Kidney epithelial cell (primary cell): ENCODE measurements around the gene SMAD3. TPM values are rescaled to one million over a fixed set of nuclear protein-coding genes. Genes with fewer than 3 reads are reported as not detected.

ENCODE experiments used
- DNase-seq: peaks from one replicate; pipeline ENCODE4 v3.0.0-alpha.2; 2010; ENCODE audit warnings: low read depth
- H3K27me3 ChIP-seq: 2 replicates; pipeline ENCODE4 v1.6.0; 2011; ENCODE audit warnings: low read length; ENCODE audit not compliant: control insufficient read depth, insufficient read depth
- H3K36me3 ChIP-seq: 2 replicates; pipeline ENCODE4 v1.5.1; 2011; ENCODE audit warnings: low read length; ENCODE audit not compliant: control insufficient read depth, insufficient read depth
- H3K4me3 ChIP-seq: 2 replicates; pipeline ENCODE4 v1.5.1; 2011; ENCODE audit warnings: low read depth, mild to moderate bottlenecking, control low read depth, low read length
- CTCF ChIP-seq: IDR thresholded peaks from 2 replicates; pipeline ENCODE4 v1.5.1; 2011; ENCODE audit warnings: mild to moderate bottlenecking, moderate library complexity, low read length, control low read depth, inconsistent platforms; ENCODE audit not compliant: insufficient read depth, poor library complexity, severe bottlenecking
- total RNA-seq: library from RNA; depleted of rRNA; stranded (reverse); fragments of >200 nt; gene quantifications from 2 replicates; pipeline ENCODE4 v1.2.3, GENCODE V29; 2015

SMAD3 gene
- total RNA-seq, 1 donor from 2014 or later, result 34.8 TPM

DNA sequence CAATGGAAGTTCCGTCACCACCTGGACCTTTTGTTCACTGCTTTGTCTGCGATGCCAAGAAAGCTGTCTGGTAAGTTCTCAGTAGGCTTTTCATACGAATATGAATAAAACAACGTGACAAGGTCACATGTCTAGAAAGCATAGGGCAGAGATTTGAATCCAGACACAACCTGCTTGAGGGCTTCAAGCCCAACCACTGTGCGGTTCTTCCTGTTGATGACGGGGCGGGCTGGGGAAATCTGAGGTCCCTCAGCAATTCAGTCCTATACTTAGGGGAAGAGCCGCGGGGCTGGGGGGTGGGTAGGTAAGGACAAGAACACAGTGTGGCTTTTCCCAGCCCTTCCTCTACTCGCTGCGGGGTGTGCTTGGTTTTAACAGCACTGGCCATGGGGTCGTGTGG is 32.4 kb upstream of the SMAD3 start:
- peaks cover 12% of the 10 kb centered on the region for H3K27me3 ChIP-seq
- no peaks in the 10 kb centered on the region for H3K36me3 ChIP-seq
- no peak for DNase-seq
- no peak overlapping the region for H3K4me3 ChIP-seq
- no peak for TF ChIP-seq CTCF

GRCh38 chr15:67033571-67034044 is 31.8 kb upstream of the SMAD3 start:
- Histone ChIP-seq H3K36me3 (no peaks in the 10 kb centered on the region), H3K27me3 (peaks cover 12% of the 10 kb centered on the region), H3K4me3 (peak overlapping the region; percentile 25)
- DNase-seq, result no peak
- TF ChIP-seq CTCF, result no peak

GRCh38 chr15:67035886-67036285 is 29.5 kb upstream of the SMAD3 start:
- TF ChIP-seq CTCF, result no peak
- no peaks in the 10 kb centered on the region for H3K36me3 ChIP-seq
- DNase-seq, result no peak
- peaks cover 12% of the 10 kb centered on the region for H3K27me3 ChIP-seq
- no peak overlapping the region for H3K4me3 ChIP-seq

- no peak overlapping the region for H3K4me3 ChIP-seq
- DNase-seq, result no peak
- peaks cover 12% of the 10 kb centered on the region for H3K27me3 ChIP-seq
- no peak for TF ChIP-seq CTCF
- no peaks in the 10 kb centered on the region for H3K36me3 ChIP-seq
Measured at GRCh38 chr15:67036775-67037555, 28.4 kb upstream of the SMAD3 start.

DNA sequence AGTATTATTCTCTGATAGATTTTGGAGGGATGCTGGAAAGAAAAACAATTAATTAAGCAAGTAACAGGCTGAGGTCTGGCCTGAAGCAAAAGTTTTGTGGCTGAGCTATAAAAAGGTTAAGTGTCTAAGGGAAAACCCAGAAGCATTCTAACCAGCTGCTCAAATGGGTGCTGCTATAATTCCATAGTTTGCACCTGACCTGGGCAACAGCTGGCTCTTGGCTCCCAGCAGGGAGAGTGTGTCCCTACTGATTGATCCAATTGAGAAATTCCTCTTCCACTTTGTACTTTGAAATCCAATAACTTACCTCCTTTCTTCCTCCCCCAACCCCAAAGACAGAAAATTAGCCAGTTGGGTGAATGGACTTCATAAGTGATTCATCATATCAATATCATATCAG is 27.7 kb upstream of the SMAD3 start:
- DNase-seq, result no peak
- Histone ChIP-seq H3K4me3 (no peak overlapping the region), H3K36me3 (no peaks in the 10 kb centered on the region), H3K27me3 (peaks cover 9% of the 10 kb centered on the region)
- no peak for TF ChIP-seq CTCF

DNA sequence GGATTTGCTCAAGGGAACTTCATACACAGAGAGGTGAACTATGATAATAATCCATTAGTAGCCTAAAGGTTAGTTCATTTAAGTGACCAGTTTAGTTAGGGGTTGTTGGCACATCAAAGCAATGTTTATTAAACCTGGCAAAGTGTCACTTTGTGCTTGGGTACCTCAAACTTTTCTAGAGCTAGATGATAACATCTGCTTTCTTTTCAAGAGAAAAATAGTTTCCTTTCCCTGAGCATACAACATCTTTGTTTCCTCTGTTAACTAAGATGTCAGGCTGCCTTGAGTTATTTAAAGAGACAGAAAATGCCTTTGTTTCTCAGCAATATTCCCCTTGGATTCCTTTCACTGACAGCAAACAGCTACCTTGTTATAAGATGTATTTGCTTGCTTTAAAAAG is 26.7 kb upstream of the SMAD3 start:
- Histone ChIP-seq H3K27me3 (peaks cover 2% of the 10 kb centered on the region), H3K36me3 (no peaks in the 10 kb centered on the region), H3K4me3 (no peak overlapping the region)
- no peak for DNase-seq
- no peak for TF ChIP-seq CTCF
